GM18499 (cell line): Measurements from ENCODE around the gene TAP1.
"Not testable (repeated sequence)": the region's sequence is repeated elsewhere in the genome, so short reads cannot be mapped to it uniquely, and the experiment has no call there.

ENCODE experiments used
- ATAC-seq: cut with Tn5 transposase; IDR thresholded peaks from one replicate; pipeline ENCODE4 v1.9.1; 2021; ENCODE audit warnings: moderate number of reproducible peaks; ENCODE audit not compliant: insufficient read depth, unreplicated experiment

Gene TAP1

DNA sequence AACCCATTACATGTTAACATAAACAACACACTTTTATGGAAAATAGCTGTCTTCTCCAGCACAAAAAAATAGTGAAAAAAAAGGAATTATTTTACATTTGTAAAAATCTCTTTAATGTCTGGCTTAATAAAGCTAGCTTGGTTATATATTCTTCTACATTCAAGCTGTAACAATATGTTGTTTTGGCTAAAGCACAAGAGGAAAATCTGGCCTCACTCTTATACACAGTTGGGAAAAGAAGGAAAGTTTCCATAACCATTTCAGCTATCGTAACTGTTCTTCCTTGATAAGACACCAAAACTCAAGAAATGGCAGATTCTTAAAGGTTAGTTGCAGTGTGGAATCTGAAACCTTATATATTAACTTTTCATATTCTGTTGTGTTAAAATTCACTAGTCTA, 44.3 kb downstream of the TAP1 start:
- no peak for ATAC-seq

- no peak for ATAC-seq
Observed at GRCh38 chr6:32807020-32807580, 46.4 kb downstream of the TAP1 start.

DNA sequence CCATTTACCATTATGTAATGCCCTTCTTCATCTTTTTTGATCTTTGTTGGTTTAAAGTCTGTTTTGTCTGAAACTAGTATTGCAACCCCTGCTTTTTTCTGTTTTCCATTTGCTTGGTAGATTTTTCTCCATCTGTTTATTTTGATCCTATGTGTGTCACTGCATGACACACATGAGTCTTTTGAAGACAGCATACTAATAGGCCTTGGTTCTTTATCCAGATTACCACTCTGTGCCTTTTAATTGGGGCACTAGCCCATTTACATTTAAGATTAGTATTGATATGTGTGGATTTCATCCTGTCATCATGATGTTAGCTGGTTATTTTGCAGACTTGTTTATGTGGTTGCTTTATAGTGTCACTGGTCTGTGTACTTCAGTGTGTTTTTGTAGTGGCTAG, 48.1 kb downstream of the TAP1 start:
- ATAC-seq: not testable (repeated sequence)

DNA sequence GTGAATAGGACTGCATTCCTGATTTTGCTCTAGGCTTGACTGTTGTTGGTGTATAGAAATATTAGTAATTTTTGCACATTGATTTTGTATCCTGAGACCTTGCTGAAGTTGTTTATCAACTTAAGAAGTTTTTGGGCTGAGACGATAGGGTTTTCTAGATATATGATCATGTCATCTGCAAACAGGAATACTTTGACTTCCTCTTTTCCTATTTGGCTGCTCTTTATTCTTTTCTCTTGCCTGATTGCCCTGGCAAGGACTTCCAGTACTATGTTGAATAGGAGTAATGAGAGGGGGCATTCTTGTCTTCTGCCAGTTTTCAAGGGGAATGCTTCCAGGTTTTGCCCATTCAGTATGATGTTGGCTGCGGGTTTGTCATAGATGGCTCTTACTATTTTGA, 50.1 kb downstream of the TAP1 start:
- no peak for ATAC-seq

- ATAC-seq: no peak
Observed at GRCh38 chr6:32799740-32800139, 53.8 kb downstream of the TAP1 start.

GRCh38 chr6:32799168-32799567, 54.3 kb downstream of the TAP1 start:
- ATAC-seq: no peak

DNA sequence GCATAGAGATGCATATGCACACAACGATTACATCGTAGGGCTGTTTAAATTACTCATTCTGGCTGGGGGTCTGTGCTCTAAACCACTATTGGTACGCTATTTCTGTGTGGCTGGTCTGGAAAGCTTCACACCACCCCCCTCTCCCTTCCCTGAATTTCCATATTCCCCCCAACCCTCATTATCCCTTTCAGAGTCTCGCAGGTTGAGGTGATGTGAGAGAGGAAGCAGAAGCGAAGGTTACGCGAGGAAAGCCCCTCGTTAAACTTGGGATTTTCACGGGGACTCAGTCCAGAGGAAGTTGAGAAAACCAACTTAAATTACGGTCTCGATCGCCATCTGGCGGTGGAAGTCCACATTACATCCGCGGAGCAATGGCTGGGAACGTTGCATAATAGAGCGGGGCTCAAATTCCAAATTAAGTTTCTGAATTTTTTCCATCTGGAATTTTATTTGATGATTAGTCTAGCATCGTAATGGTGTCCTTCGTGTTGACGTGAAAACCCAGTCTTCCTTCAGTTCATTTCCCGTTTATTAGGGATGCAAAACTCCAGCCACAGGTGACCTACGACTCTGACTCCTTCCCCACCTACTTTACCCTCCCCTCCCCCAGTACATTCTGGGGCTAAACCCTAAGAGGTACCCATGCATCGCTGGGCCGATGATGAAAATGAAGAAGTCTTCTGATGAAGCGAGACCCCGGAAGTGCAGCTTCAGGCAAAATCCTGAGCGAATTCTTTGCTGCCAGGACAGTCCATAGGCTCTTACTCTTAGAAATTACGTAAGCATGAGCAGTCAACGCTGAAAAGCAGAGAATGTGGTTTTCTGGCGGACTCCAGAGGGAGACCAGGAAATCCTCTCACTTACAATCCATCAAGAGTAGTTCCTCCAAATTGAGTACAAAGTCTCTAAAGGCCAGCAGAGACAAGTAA, 56.4 kb downstream of the TAP1 start:
- no peak for ATAC-seq
